HepG2 (cell line): ENCODE measurements around the gene BTF3L4. TPM values are rescaled to one million over a fixed set of nuclear protein-coding genes. Genes with fewer than 3 reads are reported as not detected.

ENCODE experiments used
- ATAD3A ChIP-seq: sonication (generic); formaldehyde crosslinking; IDR thresholded peaks from 2 replicates; pipeline ENCODE4 v1.4.0; 2020; ENCODE audit warnings: missing genetic modification reagents
- CCDC6 ChIP-seq: sonication (generic); formaldehyde crosslinking; IDR thresholded peaks from 2 replicates; pipeline ENCODE4 v1.8.1; 2022; ENCODE audit warnings: mild to moderate bottlenecking, missing genetic modification reagents, moderate library complexity
- ETV5 ChIP-seq: IDR thresholded peaks from 2 replicates; pipeline ENCODE4 v1.6.1; 2018; ENCODE audit warnings: missing biosample characterization, missing genetic modification reagents, inconsistent platforms, borderline replicate concordance
- FOXO1 ChIP-seq: sonication (generic); formaldehyde crosslinking; IDR thresholded peaks from 2 replicates; pipeline ENCODE4 v1.4.0; 2020; ENCODE audit warnings: missing genetic modification reagents
- JARID2 ChIP-seq: sonication (generic); formaldehyde crosslinking; IDR thresholded peaks from 2 replicates; pipeline ENCODE4 v1.8.1; 2023; ENCODE audit warnings: missing genetic modification reagents, inconsistent platforms; ENCODE audit not compliant: insufficient replicate concordance
- KDM1A ChIP-seq: IDR thresholded peaks from 2 replicates; pipeline ENCODE4 v1.6.1; 2016; ENCODE audit warnings: missing compliant biosample characterization
- KLF6 ChIP-seq: IDR thresholded peaks from 2 replicates; pipeline ENCODE4 v1.8.0; 2016; ENCODE audit warnings: missing biosample characterization, missing genetic modification reagents
- KMT2A ChIP-seq: sonication (generic); formaldehyde crosslinking; IDR thresholded peaks from 2 replicates; pipeline ENCODE4 v1.4.0; 2020; ENCODE audit warnings: missing genetic modification reagents
- NFE2L2 ChIP-seq: fragments of 150-350 bp; IDR thresholded peaks from 2 replicates; pipeline ENCODE4 v1.6.1; 2014; ENCODE audit warnings: low read length
- RARA ChIP-seq: IDR thresholded peaks from 2 replicates; pipeline ENCODE4 v1.6.1; 2016; ENCODE audit warnings: missing genetic modification reagents, missing compliant biosample characterization
- RFX1 ChIP-seq: fragments of 450-650 bp; IDR thresholded peaks from 2 replicates; pipeline ENCODE4 v1.6.1; 2017
- ZNF263 ChIP-seq: sonication (generic); formaldehyde crosslinking; IDR thresholded peaks from 2 replicates; pipeline ENCODE4 v1.4.0; 2020; ENCODE audit warnings: missing genetic modification reagents
- ZNF292 ChIP-seq: sonication (generic); formaldehyde crosslinking; IDR thresholded peaks from 2 replicates; pipeline ENCODE4 v1.8.1; 2022; ENCODE audit warnings: mild to moderate bottlenecking, low read depth, missing genetic modification reagents, borderline replicate concordance
- ZNF557 ChIP-seq: sonication (generic); formaldehyde crosslinking; IDR thresholded peaks from 2 replicates; pipeline ENCODE4 v1.4.0; 2020; ENCODE audit warnings: missing genetic modification reagents
- ZNF709 ChIP-seq: sonication (generic); formaldehyde crosslinking; IDR thresholded peaks from 2 replicates; pipeline ENCODE4 v1.5.0; 2020; ENCODE audit warnings: mild to moderate bottlenecking, missing genetic modification reagents
- ZNF772 ChIP-seq: sonication (generic); formaldehyde crosslinking; IDR thresholded peaks from 2 replicates; pipeline ENCODE4 v1.5.0; 2020; ENCODE audit warnings: mild to moderate bottlenecking, missing genetic modification reagents
- ZSCAN25 ChIP-seq: sonication (generic); formaldehyde crosslinking; IDR thresholded peaks from 2 replicates; pipeline ENCODE4 v1.8.0; 2022; ENCODE audit warnings: mild to moderate bottlenecking, missing genetic modification reagents
- polyA plus RNA-seq, 8 experiments: library from polyadenylated mRNA; depleted of rRNA in 3 of 8; stranded (reverse) in 7 of 8; unstranded in 1 of 8; fragments of >200 nt; fragmentation: Illumina TruSeq in 4 of 8; extraction: Trizol in 4 of 8; gene quantifications; 2 replicates each; pipeline versions ENCODE4 v1.2.1 to v1.2.3, GENCODE V29; 2011 to 2016; ENCODE audit warnings: low read depth in 4 of 8, missing spikeins in 1 of 8, mixed read lengths in 1 of 8; ENCODE audit not compliant: insufficient read depth in 1 of 8
- total RNA-seq, 5 experiments: library from RNA; depleted of rRNA; stranded (reverse); fragments of >200 nt; fragmentation: Illumina TruSeq; extraction: Trizol; gene quantifications; 2 replicates each; pipeline ENCODE4 v1.2.3, GENCODE V29; 2016; ENCODE audit warnings: low read depth in 1 of 5
- TF ChIP-seq, protein P1 (sequence below), 2 experiments: sonication (generic) in 1 of 2; formaldehyde crosslinking in 1 of 2; IDR thresholded peaks; 2 replicates each; pipeline versions ENCODE4 v1.4.0 to v1.6.1; 2018 to 2020; ENCODE audit warnings: missing genetic modification reagents in 2 of 2, borderline replicate concordance in 1 of 2, low read depth in 1 of 2, mild to moderate bottlenecking in 1 of 2, missing biosample characterization in 1 of 2
- TF ChIP-seq, protein P2 (sequence below): sonication (generic); formaldehyde crosslinking; IDR thresholded peaks from 2 replicates; pipeline ENCODE4 v1.4.0; 2020; ENCODE audit warnings: missing genetic modification reagents, borderline replicate concordance
- TF ChIP-seq, protein P3 (sequence below): sonication (generic); formaldehyde crosslinking; IDR thresholded peaks from 2 replicates; pipeline ENCODE4 v1.8.1; 2023; ENCODE audit warnings: mild to moderate bottlenecking, moderate library complexity, missing genetic modification reagents
- TF ChIP-seq, protein P4 (sequence below): sonication (generic); formaldehyde crosslinking; IDR thresholded peaks from 2 replicates; pipeline ENCODE4; 2020; ENCODE audit warnings: missing genetic modification reagents, mild to moderate bottlenecking, borderline replicate concordance

Gene BTF3L4
- total and polyA plus RNA-seq, 2 of the 13 experiments (the other 11 are each of a cell fraction or from before 2014, with no cell fraction given), result 59.0 to 74.3 TPM

GRCh38 chr1:52055066-52055865, 829 bp upstream of the BTF3L4 start, which contains the start of gene TXNDC12 (continued):
- TF ChIP-seq KLF6 (CRISPR knock-in tag) (peak; percentile 72), ZNF557 (CRISPR knock-in tag) (no peak), ZNF263 (CRISPR knock-in tag) (0 out of 2 replicates have a peak, but pooled peaks have one; percentile 22), RFX1 (peak; percentile 39; the same call in 1 of the 2 replicates), KDM1A (CRISPR knock-in tag) (no peak), ATAD3A (no peak), RARA (CRISPR knock-in tag) (peak; percentile 43), ZSCAN25 (CRISPR knock-in tag) (peak; percentile 17; the same call in 1 of the 2 replicates), JARID2 (CRISPR knock-in tag) (no peak), ZNF709 (peak; percentile 56), CCDC6 (no peak), ZNF772 (CRISPR knock-in tag) (0 out of 2 replicates have a peak, but pooled peaks have one; percentile 8), FOXO1 (CRISPR knock-in tag) (peak; percentile 42; the same call in 1 of the 2 replicates), ETV5 (CRISPR knock-in tag) (peak; percentile 79), ZNF292 (CRISPR knock-in tag) (peak; percentile 66; the same call in 1 of the 2 replicates), NFE2L2 (no peak), KMT2A (CRISPR knock-in tag) (peak; percentile 93)
- TF ChIP-seq, protein P1, sequence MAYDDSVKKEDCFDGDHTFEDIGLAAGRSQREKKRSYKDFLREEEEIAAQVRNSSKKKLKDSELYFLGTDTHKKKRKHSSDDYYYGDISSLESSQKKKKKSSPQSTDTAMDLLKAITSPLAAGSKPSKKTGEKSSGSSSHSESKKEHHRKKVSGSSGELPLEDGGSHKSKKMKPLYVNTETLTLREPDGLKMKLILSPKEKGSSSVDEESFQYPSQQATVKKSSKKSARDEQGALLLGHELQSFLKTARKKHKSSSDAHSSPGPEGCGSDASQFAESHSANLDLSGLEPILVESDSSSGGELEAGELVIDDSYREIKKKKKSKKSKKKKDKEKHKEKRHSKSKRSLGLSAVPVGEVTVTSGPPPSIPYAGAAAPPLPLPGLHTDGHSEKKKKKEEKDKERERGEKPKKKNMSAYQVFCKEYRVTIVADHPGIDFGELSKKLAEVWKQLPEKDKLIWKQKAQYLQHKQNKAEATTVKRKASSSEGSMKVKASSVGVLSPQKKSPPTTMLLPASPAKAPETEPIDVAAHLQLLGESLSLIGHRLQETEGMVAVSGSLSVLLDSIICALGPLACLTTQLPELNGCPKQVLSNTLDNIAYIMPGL (CRISPR knock-in tag; IDR thresholded peaks at IDR 0.05; ENCODE audit: borderline replicate concordance in 1 of 2, low read depth in 1 of 2), result peak; percentile 61 to 80
- TF ChIP-seq, protein P2, sequence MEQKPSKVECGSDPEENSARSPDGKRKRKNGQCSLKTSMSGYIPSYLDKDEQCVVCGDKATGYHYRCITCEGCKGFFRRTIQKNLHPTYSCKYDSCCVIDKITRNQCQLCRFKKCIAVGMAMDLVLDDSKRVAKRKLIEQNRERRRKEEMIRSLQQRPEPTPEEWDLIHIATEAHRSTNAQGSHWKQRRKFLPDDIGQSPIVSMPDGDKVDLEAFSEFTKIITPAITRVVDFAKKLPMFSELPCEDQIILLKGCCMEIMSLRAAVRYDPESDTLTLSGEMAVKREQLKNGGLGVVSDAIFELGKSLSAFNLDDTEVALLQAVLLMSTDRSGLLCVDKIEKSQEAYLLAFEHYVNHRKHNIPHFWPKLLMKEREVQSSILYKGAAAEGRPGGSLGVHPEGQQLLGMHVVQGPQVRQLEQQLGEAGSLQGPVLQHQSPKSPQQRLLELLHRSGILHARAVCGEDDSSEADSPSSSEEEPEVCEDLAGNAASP (CRISPR knock-in tag), result peak; percentile 41
- TF ChIP-seq, protein P3, sequence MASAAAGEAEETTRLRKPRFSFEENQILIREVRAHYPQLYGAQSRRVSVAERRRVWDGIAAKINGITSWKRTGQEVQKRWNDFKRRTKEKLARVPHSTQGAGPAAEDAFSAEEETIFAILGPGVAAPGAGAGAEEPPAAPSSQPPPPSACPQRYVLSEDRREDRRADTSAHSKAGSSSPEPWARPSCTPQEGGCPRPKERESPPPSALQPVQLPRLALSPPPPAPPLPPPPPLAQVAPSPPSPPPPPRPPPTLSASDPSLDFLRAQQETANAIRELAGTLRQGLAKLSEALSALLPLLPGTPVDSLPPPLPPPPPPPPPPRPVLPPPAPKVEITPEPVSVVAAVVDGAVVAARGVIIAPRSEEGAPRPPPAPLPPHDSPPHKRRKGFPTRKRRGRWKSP (CRISPR knock-in tag), result 0 out of 2 replicates have a peak, but pooled peaks have one; percentile 11
- TF ChIP-seq, protein P4, sequence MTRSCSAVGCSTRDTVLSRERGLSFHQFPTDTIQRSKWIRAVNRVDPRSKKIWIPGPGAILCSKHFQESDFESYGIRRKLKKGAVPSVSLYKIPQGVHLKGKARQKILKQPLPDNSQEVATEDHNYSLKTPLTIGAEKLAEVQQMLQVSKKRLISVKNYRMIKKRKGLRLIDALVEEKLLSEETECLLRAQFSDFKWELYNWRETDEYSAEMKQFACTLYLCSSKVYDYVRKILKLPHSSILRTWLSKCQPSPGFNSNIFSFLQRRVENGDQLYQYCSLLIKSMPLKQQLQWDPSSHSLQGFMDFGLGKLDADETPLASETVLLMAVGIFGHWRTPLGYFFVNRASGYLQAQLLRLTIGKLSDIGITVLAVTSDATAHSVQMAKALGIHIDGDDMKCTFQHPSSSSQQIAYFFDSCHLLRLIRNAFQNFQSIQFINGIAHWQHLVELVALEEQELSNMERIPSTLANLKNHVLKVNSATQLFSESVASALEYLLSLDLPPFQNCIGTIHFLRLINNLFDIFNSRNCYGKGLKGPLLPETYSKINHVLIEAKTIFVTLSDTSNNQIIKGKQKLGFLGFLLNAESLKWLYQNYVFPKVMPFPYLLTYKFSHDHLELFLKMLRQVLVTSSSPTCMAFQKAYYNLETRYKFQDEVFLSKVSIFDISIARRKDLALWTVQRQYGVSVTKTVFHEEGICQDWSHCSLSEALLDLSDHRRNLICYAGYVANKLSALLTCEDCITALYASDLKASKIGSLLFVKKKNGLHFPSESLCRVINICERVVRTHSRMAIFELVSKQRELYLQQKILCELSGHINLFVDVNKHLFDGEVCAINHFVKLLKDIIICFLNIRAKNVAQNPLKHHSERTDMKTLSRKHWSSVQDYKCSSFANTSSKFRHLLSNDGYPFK, result peak; percentile 66; the same call in 1 of the 2 replicates
